Measurements from ENCODE around the gene ZCCHC17. TPM values are rescaled to one million over a fixed set of nuclear protein-coding genes. Genes with fewer than 3 reads are reported as not detected.

The ZCCHC17 gene, protein sequence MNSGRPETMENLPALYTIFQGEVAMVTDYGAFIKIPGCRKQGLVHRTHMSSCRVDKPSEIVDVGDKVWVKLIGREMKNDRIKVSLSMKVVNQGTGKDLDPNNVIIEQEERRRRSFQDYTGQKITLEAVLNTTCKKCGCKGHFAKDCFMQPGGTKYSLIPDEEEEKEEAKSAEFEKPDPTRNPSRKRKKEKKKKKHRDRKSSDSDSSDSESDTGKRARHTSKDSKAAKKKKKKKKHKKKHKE
- 22.2 to 25.1 TPM (median 22.8 TPM) in 5 replicates for total RNA-seq (2022; extraction: Qiagen RNA extraction)

DNA sequence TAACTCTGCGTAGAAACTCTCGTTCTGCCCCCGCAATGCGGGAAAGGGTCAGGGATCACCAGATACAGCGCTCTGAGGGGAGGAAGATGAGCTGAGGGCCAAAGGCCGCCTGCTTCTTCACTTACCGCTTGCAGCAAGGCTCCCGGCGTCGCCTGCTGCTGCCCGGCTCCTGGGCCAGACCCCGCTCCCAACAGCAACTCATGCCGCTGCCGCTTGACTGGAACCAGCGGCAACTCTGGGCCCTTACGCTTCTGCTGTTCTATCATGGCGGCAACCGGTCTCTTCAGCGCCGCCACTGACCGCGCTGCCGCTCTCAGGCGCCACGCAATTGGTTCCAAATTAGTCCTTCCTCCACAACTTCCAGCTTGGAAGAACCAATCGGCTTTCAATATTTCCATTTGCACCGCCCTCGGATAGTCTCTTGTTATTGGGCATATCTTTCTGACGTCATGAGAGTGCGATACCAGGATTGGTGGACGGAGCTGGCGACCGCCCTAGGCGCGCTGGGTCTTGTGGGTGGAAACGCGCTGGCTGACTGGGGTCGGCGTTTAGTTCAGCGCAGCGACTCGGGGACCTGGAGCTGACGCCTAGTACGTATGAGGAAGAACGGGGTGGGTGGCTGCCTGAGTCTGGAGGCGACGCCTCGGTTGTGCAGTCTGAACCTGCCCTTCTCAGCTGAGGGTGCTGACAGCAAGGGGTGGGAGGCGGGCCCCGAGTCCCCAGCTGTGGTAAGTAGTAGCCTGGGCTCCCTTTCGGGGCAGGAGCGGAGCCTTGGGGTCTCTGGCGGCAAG lies at the start of gene ZCCHC17, which contains the start of gene SNRNP40:
TSS of gene ZCCHC17 (plus strand) at position 547 of the 791 bp plus-strand sequence. CDS start 13,067 bp downstream, outside the sequence.
TSS of gene SNRNP40 (minus strand) at position 303 of the 791 bp plus-strand sequence. CDS start at position 266, 37 bp downstream.

DNA sequence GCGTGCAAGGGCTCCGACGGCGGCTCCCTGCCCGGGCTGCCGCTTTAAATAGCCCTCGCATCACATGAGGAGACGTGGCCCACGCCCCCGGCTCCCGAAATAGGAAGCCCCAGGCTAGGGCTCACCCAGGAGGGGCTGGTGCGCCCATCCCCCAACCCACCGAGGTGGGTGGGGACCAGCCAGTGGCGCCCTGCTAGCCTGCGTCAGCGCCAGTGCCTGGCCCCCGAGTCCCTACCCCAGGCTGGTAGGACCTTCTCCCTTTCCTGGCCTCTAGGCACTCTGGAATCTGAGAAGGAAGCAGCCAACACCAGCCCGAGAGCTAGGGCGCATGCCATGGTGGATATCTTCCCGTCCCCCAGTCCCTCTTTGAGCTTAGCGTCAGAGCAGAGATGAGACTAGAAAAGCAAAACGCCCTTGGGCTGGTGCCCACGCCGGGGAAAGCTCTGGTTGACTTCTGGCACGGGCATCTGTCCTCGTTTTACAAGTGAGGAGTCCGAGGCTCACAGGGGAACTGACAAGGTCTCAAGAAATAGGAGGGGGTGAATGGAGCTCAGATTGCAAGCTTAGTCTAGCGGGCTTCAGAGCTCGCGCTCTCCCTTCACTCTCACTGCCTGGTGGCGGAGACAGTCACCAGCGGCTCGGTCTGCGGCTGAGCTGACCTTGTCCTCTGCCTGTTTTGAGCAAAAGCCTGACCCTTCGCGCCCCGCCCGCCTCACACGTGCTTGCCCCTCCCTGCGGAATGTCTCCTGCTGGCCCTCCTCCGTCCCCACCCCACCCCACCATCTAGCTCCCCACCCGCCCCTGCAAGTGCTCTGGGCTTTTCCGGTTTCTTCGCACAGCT lies 76.4 kb downstream of the ZCCHC17 start, which contains the start of gene FABP3:
TSS of gene FABP3 (minus strand) at position 21 of the 841 bp plus-strand sequence. CDS start 62 bp downstream, outside the sequence.

DNA sequence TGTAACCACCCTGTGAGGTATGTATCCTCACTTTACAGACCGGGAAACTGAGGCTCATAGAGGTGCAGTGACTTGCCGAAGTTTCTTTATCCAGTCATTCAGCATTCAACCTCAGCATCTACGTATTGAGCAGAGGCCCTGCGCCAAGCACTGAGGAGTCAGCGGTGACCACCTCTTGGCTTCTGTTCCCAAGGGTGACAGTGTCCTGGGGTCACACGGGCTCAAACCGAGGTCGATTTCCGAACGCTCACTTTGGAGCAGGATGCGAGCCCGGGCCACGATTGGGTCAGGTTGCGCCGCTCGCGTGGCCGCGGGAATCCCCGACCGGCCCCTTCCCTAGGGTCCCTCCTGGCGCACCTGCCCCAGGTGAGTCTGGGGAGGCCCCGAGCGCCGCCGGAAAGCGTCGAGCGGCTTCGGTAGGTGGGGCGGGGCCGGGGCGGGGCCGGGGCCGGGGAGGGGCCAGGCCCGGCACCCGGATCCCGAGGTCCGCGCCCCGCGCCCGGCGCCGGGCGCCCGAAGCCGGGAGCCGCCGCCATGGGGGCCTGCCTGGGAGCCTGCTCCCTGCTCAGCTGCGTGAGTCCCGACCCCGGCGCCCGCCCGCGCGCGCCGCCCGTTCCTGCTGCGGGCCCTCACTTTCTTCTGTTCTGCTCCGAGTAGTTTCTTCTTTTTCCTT lies 116.0 kb downstream of the ZCCHC17 start, which contains the start of gene SERINC2:
TSS of gene SERINC2 (plus strand) at position 482 of the 673 bp plus-strand sequence. CDS start at position 535, 53 bp downstream.

Other genes with a start within 250 kb of the ZCCHC17 start
- 22.2 to 33.8 TPM (median 28.2 TPM) in 5 replicates for gene PUM1, start 231.3 kb upstream of the ZCCHC17 start, total RNA-seq (2022; extraction: Qiagen RNA extraction)
- 0.92 to 1.4 TPM (median 1.1 TPM) in 5 replicates for gene NKAIN1, start 57.1 kb upstream of the ZCCHC17 start, total RNA-seq (2022; extraction: Qiagen RNA extraction)
- gene SNRNP40, start 244 bp upstream of the ZCCHC17 start, total RNA-seq (2022; extraction: Qiagen RNA extraction): 41.5 to 45.1 TPM (median 44.2 TPM) in 5 replicates
- not detected in 5 replicates for gene FABP3, start 76.0 kb downstream of the ZCCHC17 start, total RNA-seq (2022; extraction: Qiagen RNA extraction)
- 18.4 to 34.0 TPM (median 27.5 TPM) in 5 replicates for gene SERINC2, start 116.2 kb downstream of the ZCCHC17 start, total RNA-seq (2022; extraction: Qiagen RNA extraction)